Upper lobe of left lung (tissue), 4 donors: Measurements from ENCODE around the gene PCDHB12.

Experiments
- EP300 ChIP-seq, 4 donors: sonication (generic); formaldehyde crosslinking; IDR thresholded peaks; one replicate each; pipeline ENCODE4 v1.5.1; 2017; ENCODE audit warnings: antibody characterized with exemption in 4 of 4, control low read depth in 2 of 4
- POLR2A ChIP-seq, 4 donors: fragments of 450-650 bp; IDR thresholded peaks; one replicate each; pipeline ENCODE4 v1.5.1; 2016 to 2017; ENCODE audit warnings: antibody characterized with exemption in 4 of 4, mild to moderate bottlenecking in 2 of 4
- TF ChIP-seq, protein P1 (sequence below), 6 experiments: fragments of 450-650 bp in 4 of 6; fragments of 200-600 bp in 2 of 6; sonication (generic) in 2 of 6; IDR thresholded peaks; one replicate each; pipeline ENCODE4 v1.5.1; 2016 to 2019; ENCODE audit warnings: antibody characterized with exemption in 6 of 6

DNA sequence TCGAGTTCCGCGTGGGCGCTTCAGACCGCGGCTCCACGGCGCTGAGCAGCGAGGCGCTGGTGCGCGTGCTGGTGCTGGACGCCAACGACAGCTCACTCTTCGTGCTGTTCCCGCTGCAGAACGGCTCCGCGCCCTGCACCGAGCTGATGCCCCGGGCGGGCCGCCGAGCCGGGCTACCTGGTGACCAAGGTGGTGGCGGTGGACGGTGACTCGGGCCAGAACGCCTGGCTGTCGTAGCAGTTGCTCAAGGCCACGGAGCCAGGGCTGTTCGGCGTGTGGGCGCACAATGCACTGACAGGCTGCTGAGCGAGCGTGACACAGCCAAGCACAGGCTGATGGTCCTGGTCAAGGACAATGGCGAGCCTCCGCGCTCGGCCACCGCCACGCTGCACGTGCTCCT, 33.0 kb downstream of the PCDHB12 start:
- TF ChIP-seq, protein P1, sequence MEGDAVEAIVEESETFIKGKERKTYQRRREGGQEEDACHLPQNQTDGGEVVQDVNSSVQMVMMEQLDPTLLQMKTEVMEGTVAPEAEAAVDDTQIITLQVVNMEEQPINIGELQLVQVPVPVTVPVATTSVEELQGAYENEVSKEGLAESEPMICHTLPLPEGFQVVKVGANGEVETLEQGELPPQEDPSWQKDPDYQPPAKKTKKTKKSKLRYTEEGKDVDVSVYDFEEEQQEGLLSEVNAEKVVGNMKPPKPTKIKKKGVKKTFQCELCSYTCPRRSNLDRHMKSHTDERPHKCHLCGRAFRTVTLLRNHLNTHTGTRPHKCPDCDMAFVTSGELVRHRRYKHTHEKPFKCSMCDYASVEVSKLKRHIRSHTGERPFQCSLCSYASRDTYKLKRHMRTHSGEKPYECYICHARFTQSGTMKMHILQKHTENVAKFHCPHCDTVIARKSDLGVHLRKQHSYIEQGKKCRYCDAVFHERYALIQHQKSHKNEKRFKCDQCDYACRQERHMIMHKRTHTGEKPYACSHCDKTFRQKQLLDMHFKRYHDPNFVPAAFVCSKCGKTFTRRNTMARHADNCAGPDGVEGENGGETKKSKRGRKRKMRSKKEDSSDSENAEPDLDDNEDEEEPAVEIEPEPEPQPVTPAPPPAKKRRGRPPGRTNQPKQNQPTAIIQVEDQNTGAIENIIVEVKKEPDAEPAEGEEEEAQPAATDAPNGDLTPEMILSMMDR (IDR thresholded peaks at IDR 0.05): no peak
- TF ChIP-seq POLR2A (IDR thresholded peaks at IDR 0.05): no peak
- no peak for TF ChIP-seq EP300 (IDR thresholded peaks at IDR 0.05)
